Measurements from ENCODE around the gene ALOX15B. TPM values are rescaled to one million over a fixed set of nuclear protein-coding genes. Genes with fewer than 3 reads are reported as not detected.
"Not testable (repeated sequence)": the region's sequence is repeated elsewhere in the genome, so short reads cannot be mapped to it uniquely, and the experiment has no call there.

Gene ALOX15B
- total and polyA plus RNA-seq, 4 experiments from 2014 or later: 0.15 TPM; not detected in 3

DNA sequence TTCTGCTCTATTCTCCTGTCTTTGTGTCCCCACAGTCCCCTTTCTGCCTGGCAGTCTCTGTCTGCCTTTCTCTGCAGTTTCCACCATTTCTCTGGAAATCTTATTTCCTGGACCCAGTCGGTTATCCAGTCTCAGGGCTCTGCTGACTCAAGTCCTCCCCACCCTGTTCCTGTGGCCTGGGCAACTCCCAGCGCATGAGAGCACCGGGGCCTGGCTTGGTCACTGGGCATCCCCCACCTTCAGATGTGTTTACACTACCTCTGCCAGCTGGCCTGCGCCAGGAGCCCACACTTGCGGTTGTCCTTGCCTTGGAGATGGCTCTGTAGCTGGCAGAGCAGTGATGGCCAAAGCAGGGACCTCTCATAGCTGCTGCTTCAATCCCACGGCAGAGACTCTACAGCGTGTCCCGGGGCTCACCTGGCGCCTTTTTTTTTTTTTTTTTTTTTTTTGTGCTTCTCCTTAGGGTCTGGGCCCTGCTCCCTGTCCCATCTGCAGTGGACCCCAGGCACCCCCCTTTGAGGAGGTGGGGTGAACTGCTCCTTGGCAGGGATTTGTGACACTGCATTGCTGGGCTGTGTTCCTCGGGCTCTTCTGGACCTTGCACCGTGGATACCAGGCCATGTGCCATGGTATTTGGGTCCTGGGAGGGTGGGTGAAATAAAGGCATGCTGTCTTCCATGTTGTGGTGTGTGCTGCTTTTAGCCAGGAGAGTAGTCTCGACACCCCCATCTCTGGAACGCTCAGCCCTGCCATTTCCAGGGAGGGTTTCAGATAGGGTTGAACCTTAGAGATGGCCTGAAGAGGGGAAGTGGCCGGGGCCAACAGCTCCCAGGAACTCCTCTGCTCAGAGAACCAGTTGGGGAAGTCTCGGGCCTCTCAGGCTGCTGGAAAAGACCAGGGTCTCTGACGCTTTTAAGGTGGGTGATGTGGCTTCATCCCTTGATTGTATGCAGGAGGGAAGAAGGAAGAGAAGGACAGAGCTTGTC, 18.9 kb upstream of the ALOX15B start:
- Histone ChIP-seq H3K36me3 (ENCODE audit: insufficient read depth, low read length) (no peaks in the 10 kb centered on the region), H3K27me3 (ENCODE audit: insufficient read depth, low read length) (peaks cover 5% of the 10 kb centered on the region), H3K9me3 (ENCODE audit: control insufficient read depth in 1 of 2, low read length in 2 of 2) (no peaks in the 10 kb centered on the region), H3K4me1 (ENCODE audit: insufficient read depth, low read length) (peaks cover 12% of the 10 kb centered on the region), H3K4me3 (ENCODE audit: low read length in 2 of 2) (no peak overlapping the region), H3K27ac (ENCODE audit: low read depth, low read length) (no peak overlapping the region)
- POLR2A ChIA-PET (ENCODE audit: partially characterized antibody): no interaction called here
- H3K27ac Mint-ChIP-seq: peak overlapping the region in 1 of 7 donors; percentile 2
- peaks cover 0 to 7% (median 4%) of the 10 kb centered on the region in 4 donors for H3K4me1 Mint-ChIP-seq
- intact Hi-C loops (cut with micrococcal nuclease): loop anchor here (5.0 kb wide), 1 partner anchor 37 kb away; no protein-coding TSS in a partner anchor
- CTCF ChIA-PET (ENCODE audit: partially characterized antibody): interaction anchor here (2.0 kb wide), 1 partner anchor 11 kb away, joined by 5 read pairs; no protein-coding TSS in a partner anchor
- no peaks in the 10 kb centered on the region for H3K36me3 Mint-ChIP-seq
- no peaks in the 10 kb centered on the region for H3K9me3 Mint-ChIP-seq
- peaks cover 7 to 22% of the 10 kb centered on the region in 2 donors for H3K27me3 Mint-ChIP-seq
- H3K4me3 Mint-ChIP-seq: no peak overlapping the region
- DNase-seq: no peak

DNA sequence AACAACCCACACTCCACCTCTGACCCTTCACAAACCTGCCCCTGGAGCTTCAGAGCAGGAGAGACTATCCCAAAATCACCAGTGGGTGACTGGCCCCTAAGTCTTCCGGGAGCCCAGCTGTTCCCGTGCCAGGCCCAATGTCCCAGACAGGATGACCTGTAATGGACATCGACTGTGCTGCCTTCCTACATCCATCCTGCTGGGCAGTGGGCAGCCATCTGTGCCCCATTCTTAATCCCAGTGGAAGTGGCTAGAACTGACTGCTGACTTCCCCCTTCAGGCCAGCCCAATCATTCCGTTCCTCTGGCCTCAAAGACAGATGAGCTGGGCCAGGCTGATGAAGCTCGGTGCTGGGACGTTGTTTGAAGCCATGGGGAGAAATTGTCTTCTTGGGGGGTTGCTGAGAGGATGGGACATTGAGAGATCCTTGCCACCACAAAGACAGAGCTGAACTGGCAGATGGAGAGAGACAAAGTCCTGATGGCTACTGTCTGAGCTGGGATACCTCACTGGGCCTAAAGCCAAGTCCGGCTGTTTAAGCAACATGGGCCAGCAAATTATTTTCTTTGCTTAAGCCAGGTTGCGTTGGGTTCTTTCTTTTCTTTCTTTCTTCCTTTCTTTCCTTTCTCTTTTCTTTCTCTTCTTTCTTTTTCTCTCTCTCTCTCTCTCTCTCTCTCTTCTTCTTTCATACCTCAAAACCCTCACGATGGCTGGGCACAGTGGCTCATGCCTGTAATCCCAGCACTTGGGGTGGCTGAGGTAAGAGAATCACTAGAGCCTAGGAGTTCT, 17.9 kb upstream of the ALOX15B start:
- POLR2A ChIA-PET (ENCODE audit: partially characterized antibody): no interaction called here
- Histone ChIP-seq H3K27me3 (ENCODE audit: insufficient read depth, low read length) (peaks cover 5% of the 10 kb centered on the region), H3K4me3 (ENCODE audit: low read length in 2 of 2) (no peak overlapping the region), H3K36me3 (ENCODE audit: insufficient read depth, low read length) (no peaks in the 10 kb centered on the region), H3K27ac (ENCODE audit: low read depth, low read length) (no peak overlapping the region), H3K9me3 (ENCODE audit: control insufficient read depth in 1 of 2, low read length in 2 of 2) (no peaks in the 10 kb centered on the region), H3K4me1 (ENCODE audit: insufficient read depth, low read length) (peaks cover 10% of the 10 kb centered on the region)
- DNase-seq: no peak
- intact Hi-C loops (cut with micrococcal nuclease): no loop called here
- CTCF ChIA-PET (ENCODE audit: partially characterized antibody): no interaction called here
- H3K9me3 Mint-ChIP-seq: no peaks in the 10 kb centered on the region
- no peak overlapping the region for H3K4me3 Mint-ChIP-seq
- H3K27ac Mint-ChIP-seq: no peak overlapping the region
- H3K4me1 Mint-ChIP-seq: peaks cover 0 to 7% (median 4%) of the 10 kb centered on the region in 4 donors
- H3K27me3 Mint-ChIP-seq: peaks cover 10 to 22% of the 10 kb centered on the region in 2 donors
- H3K36me3 Mint-ChIP-seq: no peaks in the 10 kb centered on the region

DNA sequence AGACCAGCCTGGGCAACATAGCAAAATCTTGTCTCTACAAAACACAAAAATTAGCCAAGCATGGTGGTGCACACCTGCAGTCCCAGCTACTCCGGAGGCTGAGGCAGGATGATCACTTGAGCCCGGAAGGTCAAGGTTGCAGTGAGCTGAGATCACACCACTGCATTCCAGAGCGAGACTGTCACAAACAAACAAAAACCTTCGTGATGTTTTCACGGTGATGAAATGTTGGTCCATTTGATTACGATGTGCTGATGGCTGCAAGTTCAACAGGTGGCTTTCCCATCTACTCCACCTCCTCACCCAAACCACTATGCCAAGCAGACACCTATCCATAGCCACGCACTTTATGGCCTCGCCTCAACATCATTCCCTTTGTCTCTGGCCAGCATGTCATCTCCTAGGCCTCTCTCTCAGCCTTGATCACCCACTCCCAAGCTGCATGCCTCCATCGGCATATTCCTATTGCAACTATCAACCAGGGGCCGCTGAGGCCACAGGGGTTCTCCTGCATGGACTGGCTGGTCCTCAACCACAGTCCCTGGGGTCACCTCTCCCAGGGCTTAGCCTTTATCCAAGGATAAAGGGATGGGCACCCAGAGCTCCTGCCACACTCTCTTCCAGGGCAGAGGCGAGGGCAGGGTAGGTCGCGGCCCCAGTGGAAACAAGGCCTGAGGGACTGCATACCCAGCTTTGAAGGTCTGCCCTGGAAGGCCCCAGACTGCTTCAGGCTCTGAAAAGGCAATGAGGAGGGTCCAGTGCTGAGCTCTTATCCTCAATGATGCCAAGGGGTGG, 17.1 kb upstream of the ALOX15B start:
- Mint-ChIP-seq H3K4me3 (no peak overlapping the region), H3K9me3 (no peaks in the 10 kb centered on the region)

DNA sequence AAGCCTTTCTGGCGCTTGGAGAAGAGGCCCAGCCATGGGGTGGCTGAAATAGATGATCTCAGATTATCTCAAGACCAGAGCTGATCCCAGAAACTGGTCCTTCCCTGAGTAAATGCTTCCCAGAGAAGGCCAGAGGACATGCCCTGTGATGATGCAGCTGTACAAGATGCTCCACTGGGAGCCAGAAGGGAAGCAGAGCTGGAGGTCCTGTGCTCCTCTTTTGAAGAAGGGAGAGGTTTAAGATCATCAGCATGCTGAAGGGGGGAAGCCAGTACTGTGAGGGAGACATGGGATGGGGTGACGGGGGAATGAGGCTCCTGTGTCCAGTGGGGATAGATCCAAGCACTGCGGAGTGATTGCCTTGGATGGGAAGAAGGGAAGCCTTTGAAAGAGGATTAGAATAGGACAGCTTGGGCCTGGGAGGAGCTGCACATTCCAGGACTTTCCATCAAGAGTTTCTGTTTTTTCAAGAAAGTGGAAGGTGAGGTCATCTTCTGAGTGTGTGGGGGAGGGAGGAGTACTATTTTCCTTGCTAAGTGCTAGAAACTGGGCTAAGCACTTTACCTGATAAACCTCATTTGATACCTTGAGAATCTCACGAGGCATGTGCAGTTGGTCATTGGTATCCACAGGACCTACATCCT, 16.4 kb upstream of the ALOX15B start:
- H3K27ac Mint-ChIP-seq: peak overlapping the region in 1 of 7 donors; percentile 14
- H3K9me3 Mint-ChIP-seq: no peaks in the 10 kb centered on the region
- ChIA-PET POLR2A (ENCODE audit: partially characterized antibody) (no interaction called here), CTCF (ENCODE audit: partially characterized antibody) (interaction anchor here (1.4 kb wide), 1 partner anchor 13 kb away, joined by 3 read pairs; no protein-coding TSS in a partner anchor)
- Histone ChIP-seq H3K36me3 (ENCODE audit: insufficient read depth, low read length) (no peaks in the 10 kb centered on the region), H3K9me3 (ENCODE audit: control insufficient read depth in 1 of 2, low read length in 2 of 2) (no peaks in the 10 kb centered on the region), H3K4me1 (ENCODE audit: insufficient read depth, low read length) (no peaks in the 10 kb centered on the region), H3K4me3 (ENCODE audit: low read length in 2 of 2) (no peak overlapping the region), H3K27me3 (ENCODE audit: insufficient read depth, low read length) (no peaks in the 10 kb centered on the region), H3K27ac (ENCODE audit: low read depth, low read length) (no peak overlapping the region)
- no peak overlapping the region for H3K4me3 Mint-ChIP-seq
- peaks cover 11 to 25% of the 10 kb centered on the region in 2 donors for H3K27me3 Mint-ChIP-seq
- no peaks in the 10 kb centered on the region for H3K36me3 Mint-ChIP-seq
- intact Hi-C loops (cut with micrococcal nuclease): no loop called here
- H3K4me1 Mint-ChIP-seq: no peaks in the 10 kb centered on the region
- DNase-seq: no peak

More for the DNA sequence above, 17.1 kb upstream of the ALOX15B start:
- no peaks in the 10 kb centered on the region for H3K36me3 ChIP-seq (ENCODE audit: insufficient read depth, low read length)
- H3K27me3 ChIP-seq (ENCODE audit: insufficient read depth, low read length): peaks cover 5% of the 10 kb centered on the region
- Mint-ChIP-seq H3K27ac (no peak overlapping the region), H3K27me3 (peaks cover 11 to 20% of the 10 kb centered on the region in 2 donors), H3K4me1 (peaks cover 0 to 3% (median 2%) of the 10 kb centered on the region in 4 donors), H3K36me3 (no peaks in the 10 kb centered on the region)
- no peak overlapping the region for H3K27ac ChIP-seq (ENCODE audit: low read depth, low read length)
- H3K9me3 ChIP-seq (ENCODE audit: control insufficient read depth in 1 of 2, low read length in 2 of 2): no peaks in the 10 kb centered on the region
- DNase-seq: no peak
- intact Hi-C loops (cut with micrococcal nuclease): no loop called here
- POLR2A ChIA-PET (ENCODE audit: partially characterized antibody): no interaction called here
- CTCF ChIA-PET (ENCODE audit: partially characterized antibody): interaction anchor here (1.4 kb wide), 1 partner anchor 12 kb away, joined by 3 read pairs; no protein-coding TSS in a partner anchor
- peaks cover 2% of the 10 kb centered on the region for H3K4me1 ChIP-seq (ENCODE audit: insufficient read depth, low read length)
- H3K4me3 ChIP-seq (ENCODE audit: low read length in 2 of 2): no peak overlapping the region

DNA sequence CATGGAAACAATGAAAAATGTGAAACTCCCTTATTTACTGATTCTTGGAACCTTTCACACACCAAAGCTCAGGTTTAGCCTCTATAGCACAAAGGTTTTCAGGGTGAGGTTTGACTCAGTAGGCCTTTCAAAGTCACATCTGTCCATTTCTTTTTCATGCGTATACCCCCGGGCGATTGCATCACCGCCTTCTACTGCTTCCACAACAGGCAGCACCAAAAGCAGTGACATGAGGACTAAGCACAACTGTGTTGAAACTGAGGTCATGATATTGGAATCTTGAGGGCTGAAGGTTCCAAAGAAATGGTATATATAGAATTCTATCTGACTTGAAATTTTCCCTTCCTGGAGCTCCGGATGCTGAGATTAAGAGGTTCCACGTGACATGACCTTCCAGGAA, 14.7 kb upstream of the ALOX15B start:
- H3K27ac ChIP-seq (ENCODE audit: low read depth, low read length); H3K36me3 ChIP-seq (ENCODE audit: insufficient read depth, low read length); DNase-seq; H3K4me1 Mint-ChIP-seq; H3K4me3 ChIP-seq (ENCODE audit: low read length in 2 of 2); H3K27ac Mint-ChIP-seq; H3K4me3 Mint-ChIP-seq; H3K4me1 ChIP-seq (ENCODE audit: insufficient read depth, low read length); POLR2A ChIA-PET (ENCODE audit: partially characterized antibody); H3K36me3 Mint-ChIP-seq; H3K27me3 ChIP-seq (ENCODE audit: insufficient read depth, low read length); H3K9me3 ChIP-seq (ENCODE audit: control insufficient read depth in 1 of 2, low read length in 2 of 2); intact Hi-C loops (cut with micrococcal nuclease); H3K9me3 Mint-ChIP-seq: not testable (repeated sequence)
- H3K27me3 Mint-ChIP-seq: peaks cover 21 to 37% of the 10 kb centered on the region in 2 donors
- CTCF ChIA-PET (ENCODE audit: partially characterized antibody): interaction anchor here (2.1 kb wide), 1 partner anchor 34 kb away, joined by 4 read pairs; no protein-coding TSS in a partner anchor

DNA sequence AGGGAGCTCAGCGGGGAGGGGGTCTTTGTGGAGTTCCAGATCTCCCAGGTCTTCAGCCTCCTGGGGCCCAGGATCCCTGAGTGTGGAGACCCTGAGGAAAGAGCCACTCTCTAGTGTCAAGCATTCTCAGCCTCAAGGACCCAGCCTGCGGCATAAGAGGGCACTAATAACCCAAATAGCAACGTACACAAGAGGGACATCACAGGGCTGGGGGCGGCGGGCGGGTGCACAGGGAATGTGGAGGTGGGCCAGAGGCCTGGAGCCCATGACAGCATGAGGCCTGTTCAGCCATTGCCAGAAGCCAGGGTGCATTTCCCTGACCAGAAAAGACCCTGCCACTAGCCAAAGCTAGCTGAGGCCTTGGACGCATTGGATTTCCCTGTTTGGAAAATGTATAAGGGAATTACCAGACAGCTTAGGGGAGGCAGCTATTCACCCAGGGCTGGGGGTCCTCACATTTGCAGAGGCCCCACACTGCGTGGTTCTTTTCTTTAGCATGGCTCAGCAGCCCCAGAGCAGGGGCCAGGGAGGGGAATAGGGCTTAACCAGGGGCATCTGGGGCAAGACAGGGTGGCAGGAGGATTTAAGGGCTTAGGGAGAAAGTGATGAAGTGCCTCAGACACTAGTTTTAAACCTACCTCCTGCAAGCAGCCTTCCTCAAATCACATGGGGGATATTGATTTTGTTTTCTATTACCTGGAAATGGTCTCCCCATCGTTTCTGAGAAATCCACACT, 13.5 kb upstream of the ALOX15B start:
- intact Hi-C loops (cut with micrococcal nuclease): no loop called here
- Histone ChIP-seq H3K9me3 (ENCODE audit: control insufficient read depth in 1 of 2, low read length in 2 of 2) (no peaks in the 10 kb centered on the region), H3K4me1 (ENCODE audit: insufficient read depth, low read length) (no peaks in the 10 kb centered on the region), H3K27ac (ENCODE audit: low read depth, low read length) (no peak overlapping the region), H3K27me3 (ENCODE audit: insufficient read depth, low read length) (peaks cover 5% of the 10 kb centered on the region), H3K36me3 (ENCODE audit: insufficient read depth, low read length) (no peaks in the 10 kb centered on the region), H3K4me3 (ENCODE audit: low read length in 2 of 2) (no peak overlapping the region)
- H3K27me3 Mint-ChIP-seq: peaks cover 22 to 34% of the 10 kb centered on the region in 2 donors
- no peaks in the 10 kb centered on the region for H3K36me3 Mint-ChIP-seq
- H3K27ac Mint-ChIP-seq: no peak overlapping the region
- H3K9me3 Mint-ChIP-seq: no peaks in the 10 kb centered on the region
- DNase-seq: no peak
- POLR2A ChIA-PET (ENCODE audit: partially characterized antibody): no interaction called here
- no peak overlapping the region for H3K4me3 Mint-ChIP-seq
- no peaks in the 10 kb centered on the region for H3K4me1 Mint-ChIP-seq
- CTCF ChIA-PET (ENCODE audit: partially characterized antibody): interaction anchor here (2.1 kb wide), 1 partner anchor 35 kb away, joined by 4 read pairs; no protein-coding TSS in a partner anchor
